ENCODE results near the gene ZDHHC12.

GRCh38 chr9:128719919-128720605 is 3.9 kb downstream of the ZDHHC12 start:
- no peak for TF ChIP-seq POLR2A (IDR thresholded peaks at IDR 0.05)
- no peak for TF ChIP-seq POLR2AphosphoS5 (IDR thresholded peaks at IDR 0.05)
- TF ChIP-seq CTCF (IDR thresholded peaks at IDR 0.05) = no peak
- no peak for TF ChIP-seq EP300 (IDR thresholded peaks at IDR 0.05)

Data from upper lobe of left lung (tissue), 4 donors.